Measurements from ENCODE around the gene FAM117A.

The FAM117A gene

DNA sequence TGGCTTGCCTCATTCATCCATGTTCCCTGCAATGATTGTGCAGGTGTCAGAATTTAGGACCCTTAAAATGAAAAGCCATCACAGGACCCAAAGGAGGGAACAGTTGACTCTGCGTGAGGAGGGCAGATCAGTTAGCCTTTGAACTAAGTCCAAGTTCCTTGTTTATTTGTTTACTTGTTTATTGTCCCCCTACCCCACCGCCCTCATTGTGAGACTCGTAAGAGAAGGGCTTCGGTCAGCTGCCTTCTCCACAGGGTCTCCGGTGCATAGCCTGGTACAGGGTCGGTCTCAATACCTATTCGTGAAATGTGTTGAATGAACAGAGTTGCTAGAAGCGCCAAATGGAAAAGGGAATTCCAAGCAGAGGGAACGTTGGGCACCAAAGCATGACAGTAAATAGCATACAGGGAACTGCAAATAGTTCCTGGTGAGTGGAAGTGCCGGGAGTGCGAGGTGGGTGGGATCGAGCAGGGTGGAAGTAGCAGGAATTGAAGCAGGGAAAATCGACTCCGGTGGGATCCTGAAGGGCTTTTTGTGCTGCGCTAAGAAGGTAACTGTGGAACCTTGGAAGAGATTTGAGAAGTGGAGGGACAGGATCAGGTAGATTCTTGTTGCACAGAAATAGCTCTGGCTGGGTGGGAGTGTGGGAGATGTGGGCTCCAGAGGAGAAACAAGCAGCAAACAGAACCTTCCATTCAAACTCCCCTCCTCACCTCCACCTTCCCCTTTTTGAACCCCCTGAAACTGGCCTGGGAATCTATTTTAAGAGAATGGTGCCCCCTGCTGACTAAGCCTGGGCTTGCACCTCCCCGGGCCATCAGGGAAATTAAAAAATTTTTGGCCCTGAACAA is 68.9 kb downstream of the FAM117A start:
- WGBS (ENCODE audit: insufficient coverage, insufficient read length): no CpG with 5 or more reads among the region's 16 CpGs
- H3K36me3 ChIP-seq (ENCODE audit: control insufficient read depth, insufficient read depth, low read length): no peaks in the 10 kb centered on the region
- H3K4me3 ChIP-seq (ENCODE audit: low read length): no peak overlapping the region
- no peak overlapping the region for H3K27ac ChIP-seq (ENCODE audit: low read length)
- no peak for DNase-seq (ENCODE audit: low read depth, low spot score)
- no peaks in the 10 kb centered on the region for H3K9me3 ChIP-seq (ENCODE audit: control insufficient read depth, insufficient read depth, low read length)
- no peaks in the 10 kb centered on the region for H3K4me1 ChIP-seq (ENCODE audit: control insufficient read depth, insufficient read depth, low read length)
- H3K27me3 ChIP-seq (ENCODE audit: control insufficient read depth, insufficient read depth, low read length): no peaks in the 10 kb centered on the region

DNA sequence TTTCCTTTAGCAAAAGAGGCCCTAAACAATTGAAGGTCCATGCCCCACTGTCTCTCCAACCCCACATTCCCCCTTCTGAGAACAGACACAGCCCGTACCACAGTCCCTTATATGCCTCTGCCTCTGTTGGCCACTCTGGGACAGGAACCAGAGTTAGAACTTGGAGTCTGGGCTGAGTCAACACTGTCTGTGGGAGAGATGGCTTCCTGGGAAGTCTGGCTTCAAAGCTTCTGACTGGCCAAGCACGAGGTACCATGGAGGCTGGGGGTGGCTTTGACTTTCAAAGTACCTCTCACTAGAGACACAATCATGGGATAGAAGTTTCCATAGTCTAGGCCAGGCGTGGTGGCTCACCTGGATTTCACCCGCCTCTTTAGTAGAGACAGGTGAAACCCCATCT is 71.2 kb downstream of the FAM117A start:
- H3K27ac ChIP-seq (ENCODE audit: low read length): no peak overlapping the region
- H3K4me1 ChIP-seq (ENCODE audit: control insufficient read depth, insufficient read depth, low read length): no peaks in the 10 kb centered on the region
- no peaks in the 10 kb centered on the region for H3K9me3 ChIP-seq (ENCODE audit: control insufficient read depth, insufficient read depth, low read length)
- WGBS (ENCODE audit: insufficient coverage, insufficient read length): no CpG with 5 or more reads among the region's 4 CpGs
- no peaks in the 10 kb centered on the region for H3K27me3 ChIP-seq (ENCODE audit: control insufficient read depth, insufficient read depth, low read length)
- H3K36me3 ChIP-seq (ENCODE audit: control insufficient read depth, insufficient read depth, low read length): no peaks in the 10 kb centered on the region
- DNase-seq (ENCODE audit: low read depth, low spot score): no peak
- no peak overlapping the region for H3K4me3 ChIP-seq (ENCODE audit: low read length)

DNA sequence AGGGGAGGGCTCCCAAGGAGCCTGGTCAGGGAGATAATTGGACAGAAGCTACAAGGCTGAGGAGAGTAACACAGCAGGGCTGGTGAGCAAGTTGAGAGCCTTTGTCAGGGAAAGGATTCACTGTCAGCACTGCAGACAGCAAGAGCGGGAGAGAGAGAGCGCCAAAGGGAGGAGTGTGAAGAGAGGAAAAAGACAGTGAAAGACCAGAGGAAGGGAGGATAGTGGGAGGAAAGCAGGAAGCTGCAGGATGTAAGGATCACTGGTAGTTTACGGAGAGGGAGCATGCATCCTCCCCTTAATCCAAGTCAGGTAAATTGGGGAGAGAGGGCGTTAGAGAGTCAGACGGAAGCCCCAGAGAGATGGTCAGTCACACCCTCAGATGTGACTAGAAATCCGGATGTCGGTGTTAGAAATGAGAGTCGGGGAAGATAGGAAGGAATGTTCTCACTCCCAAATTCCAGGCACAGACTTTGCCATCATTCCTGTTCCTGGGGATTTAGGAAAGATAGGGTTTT is 72.2 kb downstream of the FAM117A start:
- Histone ChIP-seq H3K4me1 (ENCODE audit: control insufficient read depth, insufficient read depth, low read length) (no peaks in the 10 kb centered on the region), H3K4me3 (ENCODE audit: low read length) (no peak overlapping the region), H3K27ac (ENCODE audit: low read length) (no peak overlapping the region), H3K36me3 (ENCODE audit: control insufficient read depth, insufficient read depth, low read length) (no peaks in the 10 kb centered on the region), H3K27me3 (ENCODE audit: control insufficient read depth, insufficient read depth, low read length) (no peaks in the 10 kb centered on the region), H3K9me3 (ENCODE audit: control insufficient read depth, insufficient read depth, low read length) (no peaks in the 10 kb centered on the region)
- WGBS (ENCODE audit: insufficient coverage, insufficient read length): no CpG with 5 or more reads among the region's 8 CpGs
- no peak for DNase-seq (ENCODE audit: low read depth, low spot score)

DNA sequence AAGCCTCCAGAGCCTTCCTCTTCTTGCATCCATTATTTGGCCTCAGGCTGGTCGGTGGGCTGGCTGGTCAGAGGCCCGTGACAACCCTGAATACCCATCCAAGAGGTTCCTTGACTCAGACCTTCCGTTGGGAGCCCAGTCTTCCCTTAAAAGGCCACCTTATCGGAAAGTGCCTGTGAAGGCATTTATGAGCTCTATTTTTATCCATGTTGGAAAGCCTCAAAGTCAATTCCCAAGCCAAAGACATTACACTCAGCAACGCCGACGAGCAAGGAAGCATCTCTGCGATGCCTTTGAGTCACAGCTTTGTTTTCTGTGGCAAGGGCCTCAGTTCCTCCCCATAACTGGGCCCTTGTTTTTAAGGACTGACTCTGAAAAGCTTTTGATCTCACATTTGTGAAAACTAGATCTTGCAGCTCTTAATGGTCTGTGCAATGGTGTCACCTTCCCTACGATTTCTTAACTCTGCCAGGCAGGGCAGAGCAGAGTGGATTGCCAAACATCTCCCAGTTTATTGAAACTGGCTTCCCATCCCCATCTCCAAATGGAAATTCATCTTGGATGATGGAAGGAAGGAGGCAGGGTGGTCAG is 72.8 kb downstream of the FAM117A start:
- no CpG with 5 or more reads among the region's 9 CpGs for WGBS (ENCODE audit: insufficient coverage, insufficient read length)
- no peaks in the 10 kb centered on the region for H3K9me3 ChIP-seq (ENCODE audit: control insufficient read depth, insufficient read depth, low read length)
- H3K27me3 ChIP-seq (ENCODE audit: control insufficient read depth, insufficient read depth, low read length): no peaks in the 10 kb centered on the region
- no peak for DNase-seq (ENCODE audit: low read depth, low spot score)
- no peaks in the 10 kb centered on the region for H3K36me3 ChIP-seq (ENCODE audit: control insufficient read depth, insufficient read depth, low read length)
- no peaks in the 10 kb centered on the region for H3K4me1 ChIP-seq (ENCODE audit: control insufficient read depth, insufficient read depth, low read length)
- H3K27ac ChIP-seq (ENCODE audit: low read length): no peak overlapping the region
- no peak overlapping the region for H3K4me3 ChIP-seq (ENCODE audit: low read length)

DNA sequence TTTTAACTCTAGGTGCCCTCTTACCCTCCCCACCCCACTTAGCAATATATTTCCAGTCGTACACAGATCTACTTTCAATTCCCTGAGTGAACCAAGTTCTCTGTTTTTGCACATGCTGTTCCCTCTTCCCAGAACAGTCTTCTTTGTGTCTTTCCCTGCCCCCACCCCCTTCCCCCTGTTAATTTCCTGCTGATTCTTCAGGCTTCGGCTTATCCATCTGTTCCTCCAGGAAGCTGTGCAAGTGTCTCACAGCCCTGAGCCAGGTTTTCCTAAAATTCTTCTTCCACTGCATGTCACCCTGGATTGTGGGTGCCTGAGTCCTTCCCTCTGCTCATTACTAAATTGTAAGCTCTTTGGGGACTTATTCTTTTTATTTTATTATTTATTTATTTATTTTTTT is 73.7 kb downstream of the FAM117A start:
- H3K27ac ChIP-seq (ENCODE audit: low read length): no peak overlapping the region
- H3K9me3 ChIP-seq (ENCODE audit: control insufficient read depth, insufficient read depth, low read length): no peaks in the 10 kb centered on the region
- no peaks in the 10 kb centered on the region for H3K27me3 ChIP-seq (ENCODE audit: control insufficient read depth, insufficient read depth, low read length)
- no peak for DNase-seq (ENCODE audit: low read depth, low spot score)
- H3K4me3 ChIP-seq (ENCODE audit: low read length): no peak overlapping the region
- no CpG with 5 or more reads among the region's 2 CpGs for WGBS (ENCODE audit: insufficient coverage, insufficient read length)
- no peaks in the 10 kb centered on the region for H3K4me1 ChIP-seq (ENCODE audit: control insufficient read depth, insufficient read depth, low read length)
- H3K36me3 ChIP-seq (ENCODE audit: control insufficient read depth, insufficient read depth, low read length): no peaks in the 10 kb centered on the region

DNA sequence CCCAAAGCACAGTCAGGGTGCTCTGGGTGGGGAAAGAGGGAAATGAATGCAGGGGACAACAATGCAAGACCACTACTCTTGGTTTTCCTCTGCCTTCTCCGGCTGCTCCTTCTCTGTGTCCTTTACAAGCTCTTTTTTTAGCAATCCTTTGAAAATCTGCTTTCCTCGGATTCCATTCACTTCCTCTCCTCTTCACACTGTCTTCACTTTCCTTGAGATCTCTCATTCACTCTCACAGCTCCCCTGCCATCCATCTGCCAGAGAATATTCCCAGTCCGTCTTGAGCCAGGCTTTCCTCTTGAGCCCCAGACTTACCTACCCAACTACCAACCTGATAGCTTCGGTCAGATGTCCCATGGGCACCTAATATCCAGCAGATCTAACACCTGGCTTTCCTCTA is 75.1 kb downstream of the FAM117A start:
- no CpG with 5 or more reads among the region's 4 CpGs for WGBS (ENCODE audit: insufficient coverage, insufficient read length)
- Histone ChIP-seq H3K36me3 (ENCODE audit: control insufficient read depth, insufficient read depth, low read length) (no peaks in the 10 kb centered on the region), H3K9me3 (ENCODE audit: control insufficient read depth, insufficient read depth, low read length) (no peaks in the 10 kb centered on the region), H3K27me3 (ENCODE audit: control insufficient read depth, insufficient read depth, low read length) (no peaks in the 10 kb centered on the region), H3K4me1 (ENCODE audit: control insufficient read depth, insufficient read depth, low read length) (no peaks in the 10 kb centered on the region), H3K27ac (ENCODE audit: low read length) (no peak overlapping the region), H3K4me3 (ENCODE audit: low read length) (no peak overlapping the region)
- no peak for DNase-seq (ENCODE audit: low read depth, low spot score)

DNA sequence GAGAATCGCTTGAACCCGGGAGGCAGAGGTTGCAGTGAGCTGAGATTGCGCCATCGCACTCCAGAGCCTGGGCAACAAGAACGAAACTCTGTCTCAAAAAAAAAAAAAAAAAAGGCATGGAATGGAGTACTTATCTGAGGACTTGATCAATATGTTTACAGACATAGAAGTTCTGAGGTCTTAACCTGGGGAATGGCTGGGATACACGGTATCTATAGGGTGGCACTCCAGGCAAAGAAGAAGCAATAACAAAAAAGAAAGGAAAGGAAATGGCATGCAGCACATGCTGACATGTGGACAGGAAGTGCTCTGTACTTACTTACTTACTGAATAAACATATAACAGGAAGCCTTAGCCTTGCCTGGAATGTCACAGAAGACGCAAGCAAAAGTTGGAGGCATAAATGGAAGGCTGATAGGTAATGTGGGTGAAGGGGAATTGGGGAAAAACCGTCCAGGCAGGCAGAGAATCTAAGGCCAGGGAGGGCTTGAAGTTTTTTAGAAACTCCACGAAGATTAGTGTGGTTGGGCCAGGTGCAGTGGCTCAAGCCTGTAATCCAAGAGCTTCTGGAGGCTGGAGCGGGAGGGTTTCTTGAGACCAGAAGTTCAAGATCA is 75.9 kb downstream of the FAM117A start:
- no peak overlapping the region for H3K4me3 ChIP-seq (ENCODE audit: low read length)
- no peaks in the 10 kb centered on the region for H3K36me3 ChIP-seq (ENCODE audit: control insufficient read depth, insufficient read depth, low read length)
- WGBS (ENCODE audit: insufficient coverage, insufficient read length): no CpG with 5 or more reads among the region's 10 CpGs
- no peak for DNase-seq (ENCODE audit: low read depth, low spot score)
- no peaks in the 10 kb centered on the region for H3K9me3 ChIP-seq (ENCODE audit: control insufficient read depth, insufficient read depth, low read length)
- H3K4me1 ChIP-seq (ENCODE audit: control insufficient read depth, insufficient read depth, low read length): no peaks in the 10 kb centered on the region
- no peak overlapping the region for H3K27ac ChIP-seq (ENCODE audit: low read length)
- no peaks in the 10 kb centered on the region for H3K27me3 ChIP-seq (ENCODE audit: control insufficient read depth, insufficient read depth, low read length)

DNA sequence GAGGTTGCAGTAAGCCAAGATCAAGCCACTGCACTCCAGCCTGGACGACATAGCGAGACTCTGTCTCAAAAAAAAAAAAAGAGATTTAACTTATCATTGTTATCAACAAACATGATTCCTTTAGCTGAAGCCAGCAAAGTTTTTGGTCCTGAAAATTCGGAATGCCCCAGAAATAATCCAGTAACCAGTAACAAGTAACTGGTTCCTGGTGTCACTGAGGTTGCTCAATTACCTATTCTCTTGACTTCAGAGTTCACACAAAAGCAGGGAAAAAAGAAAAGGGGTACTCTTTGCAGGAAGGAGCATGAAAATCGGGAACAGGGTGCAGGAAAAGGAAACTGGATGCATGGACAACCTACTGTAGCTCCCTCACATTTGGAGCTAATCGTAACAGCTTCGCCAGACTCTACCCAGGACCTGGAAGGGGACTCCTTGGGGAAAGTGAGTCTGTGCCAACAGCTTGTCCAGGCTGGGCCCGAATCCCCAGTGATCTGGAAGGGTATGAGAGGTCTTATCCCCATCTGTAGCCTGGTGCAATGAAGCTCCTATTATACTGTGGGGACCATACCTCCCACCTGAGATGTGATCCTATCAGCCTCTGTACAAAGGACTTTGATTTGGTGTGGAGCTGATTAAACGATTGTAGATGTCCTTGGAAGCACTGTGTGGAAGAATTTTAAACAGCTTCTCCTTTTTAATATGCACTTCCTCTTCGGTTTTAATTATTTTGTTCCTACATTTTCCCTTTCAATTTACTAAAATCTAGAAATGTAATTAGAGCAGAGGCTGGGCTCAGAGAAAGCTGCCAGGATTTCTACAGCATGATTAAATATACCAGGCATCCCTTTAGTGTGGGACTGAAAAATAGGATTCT is 82.6 kb downstream of the FAM117A start:
- no CpG with 5 or more reads among the region's 9 CpGs for WGBS (ENCODE audit: insufficient coverage, insufficient read length)

DNA sequence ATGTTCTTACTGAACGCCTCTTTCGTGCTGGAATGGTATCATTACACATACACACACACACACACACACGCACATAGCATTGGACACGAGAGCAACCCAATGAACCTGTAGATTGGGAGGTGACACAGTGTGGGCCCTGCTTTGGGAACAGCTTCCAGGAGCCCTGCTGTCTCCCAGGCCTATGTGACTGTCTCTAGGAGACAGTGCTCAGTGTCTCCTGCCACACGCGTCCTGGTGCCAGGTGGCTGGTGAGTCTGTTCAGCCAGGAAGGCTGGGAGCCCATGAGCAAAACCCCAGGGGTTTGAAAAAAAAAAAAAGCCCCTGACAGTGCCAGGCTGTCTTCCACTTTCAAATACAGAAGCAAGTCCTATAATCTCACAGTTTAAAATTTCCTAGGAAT is 83.6 kb downstream of the FAM117A start:
- Histone ChIP-seq H3K27me3 (ENCODE audit: control insufficient read depth, insufficient read depth, low read length) (no peaks in the 10 kb centered on the region), H3K9me3 (ENCODE audit: control insufficient read depth, insufficient read depth, low read length) (no peaks in the 10 kb centered on the region), H3K4me3 (ENCODE audit: low read length) (no peak overlapping the region), H3K4me1 (ENCODE audit: control insufficient read depth, insufficient read depth, low read length) (no peaks in the 10 kb centered on the region; the same call in 1 of the 2 replicates), H3K27ac (ENCODE audit: low read length) (no peak overlapping the region), H3K36me3 (ENCODE audit: control insufficient read depth, insufficient read depth, low read length) (no peaks in the 10 kb centered on the region)
- no CpG with 5 or more reads among the region's 6 CpGs for WGBS (ENCODE audit: insufficient coverage, insufficient read length)
- no peak for DNase-seq (ENCODE audit: low read depth, low spot score)

More for the DNA sequence above, 82.6 kb downstream of the FAM117A start:
- H3K4me3 ChIP-seq (ENCODE audit: low read length): no peak overlapping the region
- DNase-seq (ENCODE audit: low read depth, low spot score): no peak
- no peaks in the 10 kb centered on the region for H3K36me3 ChIP-seq (ENCODE audit: control insufficient read depth, insufficient read depth, low read length)
- H3K9me3 ChIP-seq (ENCODE audit: control insufficient read depth, insufficient read depth, low read length): no peaks in the 10 kb centered on the region
- no peaks in the 10 kb centered on the region; the same call in 1 of the 2 replicates for H3K4me1 ChIP-seq (ENCODE audit: control insufficient read depth, insufficient read depth, low read length)
- no peaks in the 10 kb centered on the region for H3K27me3 ChIP-seq (ENCODE audit: control insufficient read depth, insufficient read depth, low read length)
- H3K27ac ChIP-seq (ENCODE audit: low read length): no peak overlapping the region

Data from iPS DF 6.9 (cell line).